GM18517 (cell line): ENCODE measurements around the gene EPHA1.

ENCODE experiments used
- ATAC-seq: cut with Tn5 transposase; IDR thresholded peaks from one replicate; pipeline ENCODE4 v1.9.1; 2021; ENCODE audit warnings: mild to moderate bottlenecking, moderate library complexity; ENCODE audit not compliant: unreplicated experiment

EPHA1 gene

DNA sequence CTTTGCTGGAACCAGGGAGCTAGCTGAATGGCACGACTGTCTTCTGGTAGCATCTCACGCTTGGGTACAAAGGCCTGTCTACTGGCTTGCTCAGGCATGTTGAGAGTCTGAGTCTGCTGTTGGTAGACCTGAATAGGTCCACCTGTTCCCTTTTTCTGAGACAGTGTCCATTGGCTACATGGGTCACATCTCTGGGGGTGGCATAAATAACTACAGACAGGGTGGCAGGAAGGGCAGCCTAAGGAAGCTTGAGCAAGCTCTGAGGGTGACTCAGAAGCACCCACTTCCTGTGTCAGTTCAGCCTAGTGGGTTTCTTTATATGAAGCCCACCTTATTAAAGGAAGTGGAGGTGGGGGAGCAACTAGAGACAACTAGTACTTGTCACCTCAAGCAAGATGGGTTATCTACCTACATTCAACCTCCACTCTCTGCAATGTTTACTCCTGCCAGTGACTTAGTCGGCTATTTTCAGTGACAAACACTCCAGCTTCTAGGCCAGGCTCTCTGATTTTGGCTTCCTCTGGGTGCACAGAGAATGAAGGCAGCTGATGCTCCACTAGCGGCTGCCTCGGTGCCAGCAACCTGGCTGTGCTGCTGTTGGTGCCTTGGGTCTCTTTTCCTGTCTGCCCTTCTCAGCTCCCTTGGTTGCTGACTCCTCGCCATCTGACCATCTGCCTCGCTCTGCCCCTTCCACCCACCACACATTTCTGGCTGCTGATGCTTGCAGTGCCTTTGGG is 33.2 kb downstream of the EPHA1 start:
- no peak for ATAC-seq

DNA sequence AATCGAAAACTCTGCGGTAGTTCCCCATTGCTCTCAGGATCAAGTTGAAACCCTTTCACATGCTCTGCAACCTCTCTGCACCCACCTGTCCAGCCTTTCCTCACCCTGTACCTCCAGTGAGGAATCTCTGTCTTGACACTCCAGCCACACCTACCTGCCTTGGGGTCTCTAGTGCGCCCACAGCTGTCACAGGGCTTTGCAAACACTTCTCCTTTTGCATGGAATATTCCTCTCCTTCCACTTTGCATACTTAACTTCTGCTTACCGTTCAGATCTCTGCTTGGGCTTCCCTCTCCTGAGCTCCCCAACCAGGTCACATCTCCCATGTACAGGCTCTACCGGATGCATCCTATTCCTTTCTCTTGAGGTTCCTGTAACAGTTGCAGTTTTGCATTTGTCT is 34.1 kb downstream of the EPHA1 start:
- ATAC-seq, result no peak

DNA sequence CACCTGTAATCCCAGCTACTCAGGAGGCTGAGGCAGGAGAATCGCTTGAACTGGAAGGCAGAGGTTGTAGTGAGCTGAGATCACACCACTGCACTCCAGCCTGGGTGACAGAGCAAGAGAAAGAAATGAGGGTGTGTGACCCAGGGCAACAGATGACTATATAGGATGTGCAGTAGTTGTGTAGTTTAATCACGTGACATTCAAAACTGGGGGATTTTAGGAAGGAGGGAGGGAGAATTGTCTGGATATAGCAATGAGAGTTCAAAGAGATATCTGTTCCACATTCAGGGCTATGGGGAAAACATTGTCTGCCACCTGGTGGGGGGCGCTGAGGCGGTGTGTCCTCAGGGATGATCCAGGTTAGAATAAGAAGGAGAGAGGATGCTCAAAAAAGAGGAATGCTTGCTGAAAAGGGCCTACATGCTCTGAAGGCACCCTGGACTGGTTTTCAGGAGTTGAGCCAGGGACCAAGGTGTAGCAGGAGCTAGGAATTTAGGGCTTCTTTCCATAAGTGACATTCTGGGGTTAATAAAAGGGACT is 35.3 kb downstream of the EPHA1 start:
- no peak for ATAC-seq

DNA sequence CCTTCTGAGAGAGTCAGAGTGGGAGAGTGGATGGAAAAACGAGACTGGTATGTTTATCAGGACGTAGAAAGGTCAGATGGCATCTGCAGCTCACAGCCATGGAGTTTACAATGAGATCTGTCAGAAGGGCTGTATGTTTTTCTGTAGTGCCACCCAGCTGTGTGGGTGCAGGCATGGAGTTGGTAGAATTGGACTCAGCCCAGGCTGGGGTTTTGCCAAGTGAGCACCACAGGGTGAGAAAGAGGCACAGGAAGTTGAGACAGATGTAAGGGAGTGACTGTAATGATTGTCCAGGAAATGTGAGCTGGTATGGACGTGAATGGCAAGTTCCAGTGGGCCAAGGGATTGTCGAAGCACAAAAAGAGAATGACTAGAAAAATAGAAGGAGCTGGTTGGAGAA is 36.6 kb downstream of the EPHA1 start:
- no peak for ATAC-seq

DNA sequence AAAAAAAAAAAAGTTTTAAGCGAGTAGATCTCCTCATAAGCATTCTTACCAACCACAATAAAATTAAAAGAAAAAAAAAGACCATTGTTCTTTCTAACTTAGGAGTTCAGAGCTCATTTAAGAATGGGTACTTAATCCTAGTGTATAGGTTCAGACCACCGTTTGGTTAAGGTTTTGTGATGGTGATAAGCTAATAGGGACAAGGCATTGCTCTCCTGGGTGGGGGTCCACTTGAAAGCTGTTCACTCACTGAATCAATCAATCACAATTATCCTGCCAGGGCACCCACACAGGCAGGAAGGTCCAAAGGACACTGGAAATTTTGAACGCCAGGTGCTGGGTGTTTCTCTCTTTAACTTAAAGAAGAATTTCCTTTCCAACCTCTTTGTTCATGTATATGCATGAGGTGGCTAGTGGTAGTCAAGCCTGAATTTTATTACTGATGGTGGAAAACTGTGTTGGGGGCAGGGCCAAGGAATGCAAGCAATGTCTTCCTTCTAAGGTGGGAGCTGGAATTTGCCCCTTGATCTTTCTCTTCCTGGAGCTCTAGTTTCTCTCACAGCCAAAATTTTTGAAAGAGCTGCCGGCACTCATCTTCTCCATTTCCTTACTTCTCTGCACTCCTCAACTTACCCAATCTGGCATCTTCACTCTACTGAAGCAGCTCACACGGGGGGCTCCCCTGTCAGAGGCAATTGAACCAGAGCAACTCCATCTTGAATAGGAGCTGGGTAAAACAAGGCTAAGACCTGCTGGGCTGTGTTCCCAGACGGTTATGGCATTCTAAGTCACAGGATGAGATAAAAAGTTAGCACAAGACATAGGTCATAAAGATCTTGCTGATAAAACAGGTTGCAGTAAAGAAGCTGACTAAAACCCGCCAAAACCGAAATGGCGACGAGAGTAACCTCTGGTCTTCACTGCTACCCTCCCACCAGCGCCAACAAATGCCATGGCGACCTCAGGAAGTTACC is 38.7 kb downstream of the EPHA1 start:
- ATAC-seq, result no peak

DNA sequence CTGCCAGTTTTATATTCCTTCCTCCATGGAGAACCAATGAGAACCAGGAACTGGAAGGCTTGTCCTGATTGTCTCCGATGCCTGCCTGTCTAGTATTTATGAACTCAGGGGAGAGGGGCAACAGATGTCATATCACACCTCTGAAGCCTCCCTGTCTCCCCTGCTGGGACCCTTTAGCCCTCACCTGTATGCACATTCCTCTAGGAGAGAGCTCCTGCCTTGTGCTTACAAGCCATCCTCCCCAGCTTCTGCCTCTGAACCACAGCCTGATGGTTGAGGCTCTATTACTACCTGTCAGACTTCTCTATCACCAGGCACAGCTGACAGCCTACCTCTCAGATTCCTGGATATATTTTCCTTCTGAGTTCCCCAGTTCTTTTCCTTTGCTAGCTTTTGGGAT is 40.3 kb downstream of the EPHA1 start:
- no peak for ATAC-seq

DNA sequence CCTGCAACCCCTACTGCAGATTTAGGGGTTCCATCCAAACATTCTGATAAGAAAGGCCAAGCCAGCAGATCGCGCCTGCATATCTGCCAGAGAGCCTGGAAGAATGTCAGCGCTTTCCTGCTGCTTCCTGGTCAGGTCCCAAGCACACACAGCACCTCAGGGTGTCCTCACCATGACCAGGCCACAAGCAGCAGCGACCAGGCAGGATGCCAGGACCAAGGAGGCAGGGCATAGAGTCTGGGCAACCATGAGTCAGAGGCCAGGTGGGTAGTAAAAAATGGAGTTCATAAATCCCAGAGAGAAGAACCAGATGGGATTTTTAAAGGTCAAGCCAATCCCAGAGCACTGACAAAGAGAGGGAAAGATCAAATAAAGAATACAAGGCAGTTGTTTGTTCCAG is 40.7 kb downstream of the EPHA1 start:
- no peak for ATAC-seq

DNA sequence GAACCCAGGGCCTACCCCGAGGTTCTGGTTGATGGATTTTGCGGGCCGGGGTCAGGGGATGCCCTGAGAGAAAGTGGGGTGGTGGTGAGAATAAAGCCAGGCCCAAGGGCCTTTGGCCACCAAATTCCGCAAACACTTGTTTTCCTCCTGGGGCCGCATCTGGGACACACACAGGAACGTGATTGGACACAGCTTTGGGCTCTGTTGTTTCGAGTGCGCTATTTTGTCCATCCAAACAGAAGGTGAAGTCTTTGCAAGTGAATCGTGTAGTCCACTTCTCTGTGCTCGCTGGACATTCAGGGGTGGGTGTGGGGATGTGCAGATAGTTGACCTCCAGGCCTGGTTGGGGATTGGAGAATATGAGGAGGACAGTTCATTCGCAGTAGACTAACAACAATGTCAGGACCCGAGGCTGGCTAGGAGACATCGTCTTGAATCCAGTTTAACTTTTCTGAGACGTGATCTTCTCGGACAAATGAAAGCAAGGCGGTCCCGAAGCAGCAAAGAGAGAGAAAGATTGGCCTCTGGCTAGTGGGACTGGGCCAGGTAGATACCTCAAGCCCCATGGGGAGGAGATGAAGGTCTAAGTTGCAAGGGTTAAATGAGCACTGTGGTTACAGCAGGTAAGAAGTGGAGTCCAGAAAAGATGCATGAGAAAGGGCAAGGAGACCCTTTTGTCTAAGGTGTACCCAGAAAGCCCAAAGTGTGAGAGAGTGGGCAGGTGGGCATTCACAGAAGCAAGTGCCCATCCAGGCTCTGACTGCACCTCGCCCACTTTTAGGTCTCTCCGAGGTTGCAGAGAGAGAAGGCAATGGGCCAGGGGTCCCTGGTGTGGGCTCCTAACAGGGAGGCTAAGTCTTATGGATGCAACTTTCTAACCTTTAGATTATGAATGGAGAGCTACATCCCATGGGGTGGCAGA is 45.4 kb downstream of the EPHA1 start:
- ATAC-seq, result no peak

DNA sequence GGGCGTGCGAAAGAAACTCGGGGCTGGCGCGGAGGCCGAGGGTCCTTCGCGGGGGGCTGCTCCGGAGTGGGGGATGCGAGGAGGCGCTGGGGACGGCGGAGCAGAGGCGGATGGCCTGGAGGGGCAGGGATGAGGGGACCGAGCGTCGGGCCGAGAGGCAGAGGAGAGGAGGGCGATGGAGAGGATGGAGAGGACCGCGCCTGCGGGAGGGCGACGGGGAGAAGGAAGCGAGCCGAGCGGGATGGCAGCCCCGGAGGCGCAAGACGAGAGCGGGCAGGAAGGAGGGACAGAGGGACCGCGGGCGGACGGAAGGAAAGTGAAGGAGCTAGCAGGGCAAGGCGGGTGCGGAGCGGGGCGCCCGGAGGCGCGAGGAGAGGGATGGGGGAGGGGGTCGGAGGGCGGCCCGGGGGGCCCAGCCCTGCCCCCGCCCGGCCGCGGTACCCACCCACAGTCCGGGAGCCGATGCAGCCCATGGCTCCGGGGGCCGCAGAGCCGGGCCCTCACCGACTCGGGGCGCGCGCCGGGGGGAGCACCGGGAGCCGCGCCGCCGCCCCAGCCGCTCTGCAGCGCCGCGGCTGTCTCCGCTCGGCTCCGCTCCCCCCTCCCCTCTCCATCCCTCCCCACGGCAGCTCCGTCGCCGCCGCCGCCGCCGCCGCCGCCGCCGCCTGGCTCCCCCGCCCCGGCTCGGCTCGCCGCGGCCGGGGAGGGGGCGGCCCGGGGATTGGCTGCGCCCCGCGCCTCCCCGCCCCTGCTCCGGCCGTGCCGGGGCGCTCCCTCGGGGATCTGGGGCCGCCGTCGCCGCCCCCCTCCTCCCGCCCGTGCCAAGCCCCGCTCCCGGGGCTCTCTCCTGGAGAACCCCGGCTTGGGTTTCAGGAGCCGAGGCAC is 46.3 kb downstream of the EPHA1 start, which contains the start of gene FAM131B:
FAM131B (minus strand) TSS at position 583 of the 885 bp plus-strand sequence; CDS start at position 473, 110 bp downstream.
- no peak for ATAC-seq

DNA sequence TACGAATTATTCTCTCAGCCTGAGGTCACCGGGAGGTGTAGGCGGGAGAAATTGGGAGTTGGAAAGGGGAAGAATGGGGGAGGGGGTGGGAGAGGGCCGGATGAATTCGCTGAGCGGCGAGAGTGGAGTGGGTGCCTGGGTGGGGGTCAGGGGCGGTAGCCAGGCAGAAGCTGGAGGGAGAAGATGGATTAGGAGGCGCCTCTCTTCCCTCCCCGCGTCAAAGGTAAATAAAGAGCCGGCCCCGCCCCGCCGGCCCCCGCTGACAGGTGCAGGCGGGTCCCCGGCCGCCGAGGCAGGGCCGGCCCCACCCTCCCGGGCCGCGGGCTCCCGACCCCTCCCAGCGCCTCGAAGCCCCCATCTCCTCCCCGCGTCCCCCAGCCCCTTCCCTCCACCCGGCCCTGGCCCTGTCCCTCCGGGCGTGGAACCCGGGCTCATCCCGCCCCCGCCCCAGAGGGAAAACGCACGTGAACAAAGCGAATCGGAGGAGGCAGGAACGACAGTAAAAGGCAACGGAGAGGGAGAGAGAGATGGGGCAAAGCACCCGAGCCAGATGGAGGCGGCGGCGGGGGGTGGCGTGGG is 47.0 kb downstream of the EPHA1 start:
- ATAC-seq, result no peak

DNA sequence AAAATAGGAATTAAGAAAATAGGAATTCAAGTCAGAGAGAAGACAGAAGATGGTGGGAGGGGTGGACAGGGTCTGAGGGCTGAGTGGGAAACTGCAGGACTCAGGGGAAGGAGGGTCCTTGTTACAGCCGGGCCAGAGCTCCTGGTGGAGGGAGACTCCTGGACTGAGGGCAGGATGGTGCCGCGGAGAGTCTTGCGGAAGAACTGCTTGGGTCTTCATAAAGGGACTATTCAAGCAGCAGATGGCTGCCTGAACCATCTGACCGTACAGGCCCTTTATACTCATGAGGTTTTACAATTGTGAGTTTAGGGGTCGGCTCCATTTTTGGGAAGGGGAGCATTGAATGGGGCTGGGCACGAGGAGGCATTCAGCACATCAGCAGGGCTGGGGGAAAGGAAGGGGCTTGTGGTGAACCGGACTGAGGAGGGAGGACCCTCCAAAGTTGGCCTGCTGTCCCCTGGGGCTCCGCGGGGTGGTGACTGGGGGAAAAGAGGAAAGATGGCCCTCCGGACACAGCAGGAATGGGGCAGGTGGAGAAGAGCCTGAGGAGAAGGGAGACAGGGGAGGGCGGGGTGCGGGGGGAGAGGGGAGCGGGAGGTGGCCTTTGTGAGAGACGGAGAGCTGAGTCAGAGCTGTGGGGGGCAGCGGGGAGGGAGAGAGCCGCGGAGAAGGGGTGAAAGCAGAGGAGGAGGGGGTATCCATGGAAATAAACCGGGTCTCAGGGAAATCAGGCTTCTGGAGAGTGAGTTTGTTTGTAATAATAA is 47.7 kb downstream of the EPHA1 start:
- ATAC-seq, result no peak

DNA sequence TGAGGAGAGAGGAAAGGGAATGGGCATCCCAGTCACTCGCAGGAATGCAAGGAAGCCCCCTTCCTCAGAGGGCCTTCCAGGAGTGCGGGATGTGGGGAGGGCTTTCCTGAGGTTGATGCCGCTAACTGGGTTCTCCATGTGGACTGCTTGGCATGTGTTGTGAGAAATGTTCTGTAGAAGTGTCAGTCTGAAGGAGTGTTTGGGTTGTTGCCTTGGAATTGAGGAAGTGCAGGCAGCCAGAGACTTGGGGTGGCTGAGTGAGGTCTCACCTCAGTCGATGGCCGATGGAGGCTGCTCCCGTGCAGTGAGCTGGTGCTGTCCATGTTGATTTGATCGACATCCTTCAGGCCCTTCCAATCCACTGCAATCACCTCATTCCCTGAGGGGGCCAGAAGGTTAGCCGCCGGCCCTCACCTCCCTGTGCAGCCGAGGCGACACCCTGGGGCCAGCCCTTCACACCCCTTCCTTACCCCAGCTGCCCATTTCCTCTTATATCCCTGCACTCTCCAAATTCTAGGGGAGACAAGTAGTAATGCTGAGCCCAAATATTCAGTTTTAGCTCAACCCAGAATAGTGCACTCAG is 48.8 kb downstream of the EPHA1 start:
- ATAC-seq, result no peak

DNA sequence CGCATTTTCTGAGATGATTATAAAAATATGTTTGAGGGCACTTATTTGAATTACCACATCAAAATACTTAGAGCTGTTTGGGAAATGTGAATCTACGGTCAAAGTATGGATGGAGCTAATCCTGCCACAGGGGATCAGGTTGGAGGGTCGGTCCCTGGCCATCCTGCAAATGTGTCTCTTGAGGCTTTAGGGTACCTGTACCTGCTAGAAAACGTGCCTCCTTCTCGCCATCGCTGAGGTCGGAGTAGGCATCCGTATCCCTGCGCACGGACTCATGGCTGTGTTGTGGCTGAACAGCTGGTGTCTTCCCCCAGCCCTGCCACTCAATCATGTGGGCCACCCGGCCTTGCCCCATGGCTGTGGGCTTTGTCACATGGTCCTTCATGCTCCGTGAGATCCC is 50.0 kb downstream of the EPHA1 start:
- ATAC-seq, result no peak

DNA sequence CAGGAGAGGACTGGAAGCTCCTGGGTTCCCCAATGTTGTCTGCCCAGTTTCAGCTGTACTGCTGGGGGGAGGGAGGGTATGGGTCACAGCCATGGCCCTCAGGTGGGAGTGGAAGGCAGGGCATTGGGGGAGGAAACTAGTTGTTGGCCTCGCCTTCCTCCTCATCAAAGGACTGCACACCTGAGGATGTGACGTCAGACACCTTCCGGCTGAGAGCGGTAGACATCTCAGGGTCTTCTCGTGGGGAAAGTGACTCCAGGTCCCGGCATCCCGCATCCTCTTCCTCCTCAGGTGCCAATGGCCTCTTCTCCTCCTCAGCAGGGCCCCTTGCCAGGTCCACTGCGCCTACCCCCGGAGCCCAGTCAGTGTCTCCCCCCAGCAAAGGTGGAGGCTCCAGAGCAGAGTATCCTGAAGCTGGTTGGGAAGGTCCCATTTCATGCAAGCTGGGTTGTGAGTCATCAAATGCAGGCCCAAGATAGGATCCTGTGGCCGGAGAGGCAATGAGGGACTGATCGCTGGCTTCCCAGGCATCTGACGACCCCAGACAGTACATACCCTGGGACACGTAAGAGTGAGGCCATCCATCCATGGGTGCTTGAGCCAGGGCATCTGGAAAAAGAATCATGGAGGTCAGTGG is 52.1 kb downstream of the EPHA1 start:
- no peak for ATAC-seq

DNA sequence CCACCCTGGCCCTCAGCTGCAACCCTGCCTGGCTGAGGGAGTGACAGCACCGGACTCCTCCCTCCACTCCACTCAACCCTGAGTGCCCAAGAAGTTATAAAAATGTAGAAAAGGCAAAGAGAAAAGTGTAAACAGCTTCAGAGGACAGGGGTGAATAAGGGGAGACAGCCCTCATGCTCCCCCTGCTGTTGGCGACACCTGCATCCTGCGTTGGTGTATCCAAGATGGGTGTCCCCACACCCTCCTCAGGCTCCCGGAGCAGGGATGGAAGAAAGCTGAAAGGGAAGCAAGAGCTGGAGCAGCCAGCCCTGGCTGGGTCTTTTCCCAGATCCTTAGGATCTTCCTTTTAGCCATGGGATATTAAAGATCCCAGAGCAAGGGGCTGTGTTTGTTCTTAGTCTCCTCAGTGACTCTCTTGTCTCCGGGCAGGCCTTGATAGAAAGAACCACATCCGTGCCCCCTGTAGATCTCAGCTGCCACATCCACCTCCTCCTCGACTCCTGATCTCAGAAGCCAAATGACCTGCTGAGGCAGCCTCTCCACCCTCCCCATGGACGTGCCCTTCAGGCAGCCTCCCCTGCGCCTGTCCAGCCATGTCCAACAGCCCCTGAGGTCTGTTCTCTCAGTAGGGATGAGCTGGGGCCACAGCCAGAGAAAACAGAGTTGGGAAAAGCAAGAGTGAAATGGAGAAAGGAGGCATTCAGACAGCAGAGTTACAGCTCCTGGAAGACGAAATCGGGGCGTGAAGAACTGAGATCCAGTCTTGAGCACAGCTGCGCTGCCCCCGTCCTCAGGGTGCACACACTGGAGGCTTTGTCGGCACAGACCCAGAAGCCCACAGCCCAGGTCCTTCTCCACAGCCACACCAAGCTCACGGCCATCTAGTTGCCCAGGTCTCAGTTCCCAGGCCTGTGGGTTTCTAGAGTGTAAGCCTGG is 52.9 kb downstream of the EPHA1 start:
- ATAC-seq, result no peak

DNA sequence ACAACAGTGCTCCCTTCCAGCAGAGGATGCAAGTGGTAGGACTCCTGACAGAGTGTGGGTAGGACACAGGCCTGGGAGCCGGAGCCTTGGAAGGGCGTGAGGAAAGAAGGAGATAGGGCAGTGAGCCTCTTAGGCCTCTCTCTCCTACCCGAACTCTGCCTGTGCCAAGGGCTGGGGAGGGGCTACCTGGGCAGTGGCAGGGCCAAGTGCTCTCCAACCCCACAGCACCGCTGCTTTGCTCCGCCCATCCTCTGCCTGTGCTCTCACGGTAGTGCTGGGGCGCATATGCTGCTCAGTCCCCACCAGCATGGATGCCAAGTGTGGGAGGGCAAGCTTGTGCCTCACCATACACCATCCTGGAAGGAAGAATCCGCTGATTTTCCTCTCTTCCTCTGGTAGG is 53.7 kb downstream of the EPHA1 start:
- no peak for ATAC-seq

DNA sequence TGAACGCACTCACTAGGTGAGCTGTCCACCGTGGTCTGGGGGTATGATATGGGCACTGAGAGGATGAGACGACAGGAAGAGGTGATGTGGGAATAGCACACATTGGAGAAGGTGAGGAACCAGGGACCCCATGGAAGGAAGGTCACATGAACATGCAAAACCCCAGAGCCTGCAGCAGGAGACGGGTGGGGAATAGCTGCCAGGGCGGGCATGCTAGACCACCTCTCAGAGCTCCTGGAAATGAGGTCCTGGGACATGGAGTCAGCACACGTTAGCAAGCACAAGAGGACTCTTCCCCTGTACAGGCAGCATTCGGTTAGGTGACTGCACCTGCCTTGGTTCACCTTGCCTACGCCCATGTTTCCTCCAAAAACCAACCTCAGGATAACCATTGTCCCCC is 54.3 kb downstream of the EPHA1 start:
- no peak for ATAC-seq
